Measurements from ENCODE around the gene ZNF253. TPM values are rescaled to one million over a fixed set of nuclear protein-coding genes. Genes with fewer than 3 reads are reported as not detected.

ZNF253 gene
- total and polyA plus RNA-seq, 2 of the 13 experiments (the other 11 are each of a cell fraction or from before 2014, with no cell fraction given), result 3.5 to 10.6 TPM

GRCh38 chr19:19823916-19824315, 41.8 kb upstream of the ZNF253 start:
- Histone ChIP-seq H3K27me3 (ENCODE audit: control insufficient read depth in 1 of 2, insufficient read depth in 2 of 2, low read length in 2 of 2) (no peaks in the 10 kb centered on the region), H3K4me1 (ENCODE audit: insufficient read depth, low read length) (no peaks in the 10 kb centered on the region), H3K79me2 (ENCODE audit: insufficient read depth, low read length) (no peaks in the 10 kb centered on the region), H3K4me2 (ENCODE audit: low read depth, low read length) (no peak overlapping the region), H3K36me3 (replicated peaks in 1 of 2; ENCODE audit: control insufficient read depth in 1 of 2, insufficient read depth in 2 of 2, low read length in 2 of 2) (no peaks in the 10 kb centered on the region), H3K9ac (ENCODE audit: insufficient read depth, low read depth, low read length) (no peak overlapping the region), H3K9me3 (ENCODE audit: low read length) (peaks cover 79% of the 10 kb centered on the region), H4K20me1 (ENCODE audit: insufficient read depth, low read length) (no peaks in the 10 kb centered on the region), H2AFZ (ENCODE audit: low read length) (no peak overlapping the region), H3K4me3 (replicated peaks in 1 of 3; ENCODE audit: insufficient read depth in 1 of 3, low read depth in 2 of 3, low read length in 3 of 3) (no peak overlapping the region), H3K27ac (ENCODE audit: extremely low read length, insufficient read depth, low read length) (no peak overlapping the region)
- WGBS (ENCODE audit: low lambda C conversion rate), result 4% methylated on average over 2 of the region's 2 CpGs
- TF ChIP-seq ZNF17 (CRISPR knock-in tag; IDR thresholded peaks at IDR 0.05) (no peak), ZNF136 (CRISPR knock-in tag; IDR thresholded peaks at IDR 0.05; ENCODE audit: low read depth) (no peak), ZNF749 (CRISPR knock-in tag; IDR thresholded peaks at IDR 0.05; ENCODE audit: borderline replicate concordance) (no peak), ZNF784 (CRISPR knock-in tag; IDR thresholded peaks at IDR 0.05; ENCODE audit: borderline replicate concordance) (no peak)
- ChIA-PET POLR2A (no interaction called here), CTCF (ENCODE audit: low intra/inter-chr PET ratio, low total read pairs) (no interaction called here)
- no TSS peak for BruUV-seq (replicated peaks)
- ATAC-seq, result no peak
- intact Hi-C loops (cut with micrococcal nuclease; ENCODE audit: unreplicated experiment), result no loop called here
- no peak for DNase-seq (ENCODE audit: low spot score)
- FAIRE-seq, result no peak
- in situ Hi-C loops (cut with HindIII; ENCODE audit: extremely low pct_ligation_motif_present, low pct_unique_long_range_greater_than_20kb), result no loop called here

GRCh38 chr19:19826875-19827274, 38.8 kb upstream of the ZNF253 start:
- no peak for FAIRE-seq
- ATAC-seq, result no peak
- POLR2A ChIA-PET, result no interaction called here
- TF ChIP-seq MED1 (CRISPR knock-in tag; IDR thresholded peaks at IDR 0.05) (no peak), SKI (IDR thresholded peaks at IDR 0.05; ENCODE audit: partially characterized antibody) (no peak), MAFK (conservative IDR thresholded peaks at IDR 0.05 in 1 of 2, IDR thresholded peaks at IDR 0.05 in 1 of 2; ENCODE audit: low read length in 2 of 2) (no peak), ZNF530 (CRISPR knock-in tag; IDR thresholded peaks at IDR 0.05; ENCODE audit: low read depth) (no peak), ZNF605 (CRISPR knock-in tag; IDR thresholded peaks at IDR 0.05) (no peak), THYN1 (CRISPR knock-in tag; IDR thresholded peaks at IDR 0.05; ENCODE audit: borderline replicate concordance, low read depth) (no peak), SMAD1 (CRISPR knock-in tag; IDR thresholded peaks at IDR 0.05; ENCODE audit: borderline replicate concordance, low read depth) (no peak), ZFP1 (CRISPR knock-in tag; IDR thresholded peaks at IDR 0.05) (no peak), BCL6 (CRISPR knock-in tag; IDR thresholded peaks at IDR 0.05) (no peak), ZNF546 (CRISPR knock-in tag; conservative IDR thresholded peaks at IDR 0.05) (no peak), ZNF788 (CRISPR knock-in tag; IDR thresholded peaks at IDR 0.05; ENCODE audit: borderline replicate concordance) (no peak), ZXDC (CRISPR knock-in tag; IDR thresholded peaks at IDR 0.05) (no peak), ZNF121 (CRISPR knock-in tag; IDR thresholded peaks at IDR 0.05) (no peak), POGZ (CRISPR knock-in tag; IDR thresholded peaks at IDR 0.05) (no peak), ZNF549 (CRISPR knock-in tag; IDR thresholded peaks at IDR 0.05) (no peak)

More at GRCh38 chr19:19826875-19827274, 38.8 kb upstream of the ZNF253 start:
- no peak overlapping the region for H3K27ac ChIP-seq (ENCODE audit: extremely low read length, insufficient read depth, low read length)
- no peak for DNase-seq (ENCODE audit: low spot score)
- H3K27me3 ChIP-seq (ENCODE audit: control insufficient read depth in 1 of 2, insufficient read depth in 2 of 2, low read length in 2 of 2), result no peaks in the 10 kb centered on the region
- no peak overlapping the region for H3K9ac ChIP-seq (ENCODE audit: insufficient read depth, low read depth, low read length)
- no peaks in the 10 kb centered on the region for H3K79me2 ChIP-seq (ENCODE audit: insufficient read depth, low read length)
- intact Hi-C loops (cut with micrococcal nuclease; ENCODE audit: unreplicated experiment), result no loop called here
- no TSS peak for BruUV-seq (replicated peaks)
- no peaks in the 10 kb centered on the region for H3K4me1 ChIP-seq (ENCODE audit: insufficient read depth, low read length)
- CTCF ChIA-PET (ENCODE audit: low intra/inter-chr PET ratio, low total read pairs), result no interaction called here
- no peak overlapping the region for H3K4me2 ChIP-seq (ENCODE audit: low read depth, low read length)
- no peak overlapping the region for H2AFZ ChIP-seq (ENCODE audit: low read length)
- no peaks in the 10 kb centered on the region for H4K20me1 ChIP-seq (ENCODE audit: insufficient read depth, low read length)
- H3K36me3 ChIP-seq (replicated peaks in 1 of 2; ENCODE audit: control insufficient read depth in 1 of 2, insufficient read depth in 2 of 2, low read length in 2 of 2), result no peaks in the 10 kb centered on the region
- H3K9me3 ChIP-seq (ENCODE audit: low read length), result peaks cover 90% of the 10 kb centered on the region
- WGBS (ENCODE audit: low lambda C conversion rate), result 63% methylated on average over 11 of the region's 11 CpGs
- in situ Hi-C loops (cut with HindIII; ENCODE audit: extremely low pct_ligation_motif_present, low pct_unique_long_range_greater_than_20kb), result no loop called here
- no peak overlapping the region for H3K4me3 ChIP-seq (replicated peaks in 1 of 3; ENCODE audit: insufficient read depth in 1 of 3, low read depth in 2 of 3, low read length in 3 of 3)

All from HepG2 (cell line).